ENCODE results near the gene MAP2.
A peak's percentile ranks its signal among the peaks of the same experiment; 100 is the strongest.

DNA sequence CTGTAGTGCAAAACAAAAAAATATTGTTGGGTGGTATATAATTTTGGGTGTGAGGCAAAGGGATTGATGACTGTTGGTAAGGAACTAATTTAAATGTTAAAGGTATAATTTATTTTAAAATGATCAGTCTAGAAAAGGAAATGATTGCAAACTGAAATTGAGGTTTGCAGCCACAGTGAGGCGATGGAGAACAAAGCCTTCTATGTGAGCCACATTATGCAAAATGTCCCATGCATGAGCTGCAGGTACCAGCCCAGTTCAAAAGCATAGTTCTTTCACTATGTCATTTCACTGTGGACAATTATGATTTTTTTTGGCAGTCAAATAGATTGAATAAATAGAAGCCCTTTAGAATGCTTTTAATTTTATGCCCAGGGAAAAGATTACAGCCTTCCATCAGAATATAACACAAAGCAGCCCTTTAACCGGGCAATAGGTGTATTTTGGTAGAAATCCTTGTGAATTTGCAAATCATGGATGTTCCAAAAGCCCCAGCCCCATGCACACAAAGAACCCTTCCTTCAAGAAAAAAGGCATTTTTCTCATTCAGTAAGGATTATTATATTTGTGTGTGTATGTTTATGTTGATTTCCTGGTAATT, 1.7 kb downstream of the MAP2 start:
- TF ChIP-seq CTCF (IDR thresholded peaks at IDR 0.05): peak in 5 of 7 experiments; percentile 14 to 41 (median 29)
- no peak for TF ChIP-seq POLR2A (IDR thresholded peaks at IDR 0.05)
- TF ChIP-seq POLR2AphosphoS5 (IDR thresholded peaks at IDR 0.05): peak in 1 of 3 donors; percentile 31
- no peak for TF ChIP-seq EP300 (IDR thresholded peaks at IDR 0.05)
